K562 (cell line): ENCODE results near the gene PRKAG2. TPM values are rescaled to one million over a fixed set of nuclear protein-coding genes. Genes with fewer than 3 reads are reported as not detected.

Experiments used
- ATAC-seq: fragments of 200-7000 bp; cut with Tn5 transposase; 3 replicates; pipeline ENCODE4 v1.9.1; 2020; ENCODE audit warnings: moderate library complexity
- BruUV-seq: library from RNA; stranded (reverse); fragments of 400-500 nt; replicated peaks from 2 replicates; lab custom pipeline; 2021; lab: Mats Ljungman, UMichigan
- CTCF ChIA-PET: fragments of 300-600 bp; formaldehyde crosslinking; extraction: SDS; loops from one replicate; lab custom pipeline; 2021; ENCODE audit warnings: low intra/inter-chr PET ratio; lab: Yijun Ruan, JAX
- POLR2A ChIA-PET: fragments of 300-600, 350-650 bp; sonication (Branson Sonifier 250); formaldehyde crosslinking; extraction: SDS; loops from one replicate; lab custom pipeline; 2021; ENCODE audit warnings: antibody characterized with exemption, inconsistent platforms; lab: Yijun Ruan, JAX
- DNase-seq, 4 experiments: peaks; one replicate each; pipeline versions ENCODE4 v3.0.0 to v3.0.0-alpha.2; 2011 to 2018; ENCODE audit warnings: low spot score in 3 of 4, mixed read lengths in 3 of 4; ENCODE audit errors: extremely low read depth in 1 of 4
- FAIRE-seq: peaks from 2 replicates; lab custom pipeline; 2011; peaks lifted over from hg19 to GRCh38; lab: Jason Lieb, UNC
- H2AFZ ChIP-seq: 2 replicates; pipeline ENCODE4 v1.6.0; 2011; ENCODE audit warnings: low read depth, low read length, control low read depth, inconsistent platforms
- H3K27ac ChIP-seq: fragments of 200-600 bp; 3 replicates; pipeline ENCODE4 v1.8.0; 2011; ENCODE audit warnings: low read depth, mild to moderate bottlenecking, control low read depth, inconsistent platforms, low read length, moderate library complexity, mixed read lengths; ENCODE audit errors: extremely low read depth
- H3K27me3 ChIP-seq, 2 experiments: fragments of 300-600 bp in 1 of 2; 2 replicates in 1 of 2; 3 replicates in 1 of 2; pipeline versions ENCODE4 v1.6.0 to v1.8.0; 2011; ENCODE audit warnings: inconsistent platforms in 2 of 2, low read length in 2 of 2, mild to moderate bottlenecking in 1 of 2, mixed read lengths in 1 of 2, moderate library complexity in 1 of 2; ENCODE audit not compliant: control insufficient read depth in 2 of 2, insufficient read depth in 2 of 2
- H3K36me3 ChIP-seq: fragments of 300-600 bp; 3 replicates; pipeline ENCODE4 v1.8.0; 2011; ENCODE audit warnings: mild to moderate bottlenecking, low read length, inconsistent platforms; ENCODE audit not compliant: control insufficient read depth, insufficient read depth
- H3K4me1 ChIP-seq, 2 experiments: fragments of 200-600 bp in 1 of 2; replicated peaks in 1 of 2; 2 replicates in 1 of 2; 3 replicates in 1 of 2; pipeline versions ENCODE4 v1.5.1 to v1.8.0; 2011; ENCODE audit warnings: inconsistent platforms in 2 of 2, low read length in 2 of 2, mild to moderate bottlenecking in 1 of 2, mixed read lengths in 1 of 2, moderate library complexity in 1 of 2; ENCODE audit not compliant: control insufficient read depth in 2 of 2, insufficient read depth in 2 of 2
- H3K4me2 ChIP-seq: 2 replicates; pipeline ENCODE4 v1.6.1; 2011; ENCODE audit warnings: low read length, control low read depth, inconsistent platforms, mixed read lengths; ENCODE audit not compliant: insufficient read depth
- H3K4me3 ChIP-seq: fragments of 200-600 bp; sonication (generic), shearing (Covaris generic); 2 replicates; pipeline ENCODE4 v1.5.1; 2016; ENCODE audit warnings: control low read depth, inconsistent platforms
- H3K79me2 ChIP-seq: fragments of 200-600 bp; 3 replicates; pipeline ENCODE4 v1.8.0; 2011; ENCODE audit warnings: low read length, inconsistent platforms; ENCODE audit not compliant: control insufficient read depth, insufficient read depth
- H3K9ac ChIP-seq, 2 experiments: 2 replicates each; pipeline versions ENCODE4 v1.6.0 to v1.6.1; 2011; ENCODE audit warnings: low read depth in 2 of 2, low read length in 2 of 2, control low read depth in 1 of 2, inconsistent platforms in 1 of 2, mild to moderate bottlenecking in 1 of 2, mixed read lengths in 1 of 2; ENCODE audit not compliant: insufficient read depth in 1 of 2
- H3K9me1 ChIP-seq: one replicate; pipeline ENCODE4 v1.6.0; 2011; ENCODE audit warnings: inconsistent platforms, mild to moderate bottlenecking, low read length, moderate library complexity; ENCODE audit not compliant: control insufficient read depth, insufficient read depth
- H3K9me3 ChIP-seq: replicated peaks from 2 replicates; pipeline ENCODE4 v1.5.1; 2011; ENCODE audit warnings: low read depth, low read length, inconsistent platforms; ENCODE audit not compliant: control insufficient read depth, insufficient read depth
- H4K20me1 ChIP-seq: replicated peaks from 2 replicates; pipeline ENCODE4 v1.6.1; 2011; ENCODE audit warnings: low read length, inconsistent platforms, mixed read lengths; ENCODE audit not compliant: control insufficient read depth, insufficient read depth
- BHLHE40 ChIP-seq: IDR thresholded peaks from 2 replicates; pipeline ENCODE4 v1.6.1; 2011; ENCODE audit warnings: low read length, improper control_type of control experiment
- DACH1 ChIP-seq: fragments of 450-650 bp; IDR thresholded peaks from 2 replicates; pipeline ENCODE4 v1.6.1; 2018; ENCODE audit not compliant: partially characterized antibody
- E2F6 ChIP-seq, 2 experiments: IDR thresholded peaks; 2 replicates each; pipeline ENCODE4 v1.6.1; 2011; ENCODE audit warnings: borderline replicate concordance in 1 of 2, control low read depth in 1 of 2, low read depth in 1 of 2, low read length in 1 of 2, mild to moderate bottlenecking in 1 of 2, mixed read lengths in 1 of 2, moderate library complexity in 1 of 2; ENCODE audit not compliant: insufficient read depth in 1 of 2, insufficient read length in 1 of 2, poor library complexity in 1 of 2, severe bottlenecking in 1 of 2; ENCODE audit errors: extremely low read depth in 1 of 2
- GTF2B ChIP-seq: IDR thresholded peaks from 2 replicates; pipeline ENCODE4 v1.6.1; 2011; ENCODE audit not compliant: insufficient read length; ENCODE audit errors: extremely low read depth
- GTF2F1 ChIP-seq: IDR thresholded peaks from 2 replicates; pipeline ENCODE4 v1.6.1; 2011; ENCODE audit warnings: low read depth, low read length, improper control_type of control experiment
- MAFG ChIP-seq: fragments of 450-650 bp; conservative IDR thresholded peaks from 2 replicates; pipeline ENCODE4 v1.6.1; 2016; ENCODE audit warnings: missing genetic modification characterization, missing compliant biosample characterization
- MBD2 ChIP-seq: sonication (generic); IDR thresholded peaks from 2 replicates; pipeline ENCODE4 v1.6.1; 2016; ENCODE audit warnings: low read depth, borderline replicate concordance
- NR1H2 ChIP-seq: sonication (generic); formaldehyde crosslinking; IDR thresholded peaks from 2 replicates; pipeline ENCODE4 v1.4.0; 2020; ENCODE audit warnings: mild to moderate bottlenecking, missing genetic modification reagents
- POLR2G ChIP-seq: fragments of 200-400 bp; formaldehyde crosslinking; IDR thresholded peaks from 2 replicates; pipeline ENCODE4 v1.6.1; 2017; ENCODE audit warnings: low read depth, mild to moderate bottlenecking, antibody characterized with exemption, low read length, moderate library complexity
- RHOXF2B ChIP-seq: fragments of 250-450 bp; sonication (Bioruptor Pico); conservative IDR thresholded peaks from 2 replicates; pipeline ENCODE4 v1.5.1; 2021
- SMAD4 ChIP-seq: fragments of 250-450 bp; sonication (Bioruptor Pico); conservative IDR thresholded peaks from 2 replicates; pipeline ENCODE4 v1.8.0; 2021; ENCODE audit warnings: inconsistent platforms, mild to moderate bottlenecking, moderate library complexity
- ZKSCAN1 ChIP-seq: fragments of 150-350 bp; IDR thresholded peaks from 2 replicates; pipeline ENCODE4 v1.6.1; 2016; ENCODE audit warnings: low read depth, low read length
- ZKSCAN3 ChIP-seq: fragments of 250-450 bp; sonication (Bioruptor Pico); IDR thresholded peaks from 2 replicates; pipeline ENCODE4 v1.4.0; 2020
- ZNF140 ChIP-seq: fragments of 250-450 bp; sonication (Bioruptor Pico); IDR thresholded peaks from 2 replicates; pipeline ENCODE4 v1.8.0; 2021; ENCODE audit warnings: moderate library complexity, mild to moderate bottlenecking, inconsistent platforms
- WGBS: fragments of 100-300 bp; shearing (Covaris generic); methylation state at CpG from one replicate; pipeline ENCODE4 v1.1.6; 2016; ENCODE audit warnings: low coverage, mixed read lengths; ENCODE audit not compliant: insufficient coverage; ENCODE audit errors: missing lambda C conversion rate; 5-methylcytosine and 5-hydroxymethylcytosine counted together
- in situ Hi-C: fragments of 300-500 bp; cut with MboI; formaldehyde crosslinking; loops from 4 replicates; pipeline ENCODE4 v1.15.0; 2018; ENCODE audit warnings: inconsistent platforms, mixed read lengths
- intact Hi-C: fragments of 100-400 bp; cut with micrococcal nuclease; formaldehyde crosslinking; loops from 2 replicates; pipeline ENCODE4 v1.14.2; 2022
- polyA plus RNA-seq, 8 experiments: library from polyadenylated mRNA; depleted of rRNA in 4 of 8; stranded (reverse) in 5 of 8; unstranded in 3 of 8; fragments of >200 nt; fragmentation: Nextera tagmentation in 2 of 8; fragmentation: Illumina TruSeq in 1 of 8; extraction: Ambion mirVana in 2 of 8; extraction: Trizol in 1 of 8; gene quantifications; 2 replicates each; pipeline versions ENCODE4 v1.2.1 to v1.2.3, GENCODE V29; 2011 to 2014; ENCODE audit warnings: inconsistent platforms in 1 of 8, missing spikeins in 1 of 8
- total RNA-seq, 7 experiments: library from RNA; depleted of rRNA in 6 of 7; stranded (reverse); fragments of >200 nt in 6 of 7; fragmentation: Illumina TruSeq in 2 of 7; extraction: Trizol in 2 of 7; gene quantifications; 2 replicates each; pipeline versions ENCODE4 v1.2.1 to v1.2.3, GENCODE V29; 2011 to 2021; ENCODE audit warnings: low replicate concordance in 1 of 7
- TF ChIP-seq, protein P1 (sequence below): fragments of 250-450 bp; sonication (Bioruptor Pico); IDR thresholded peaks from 2 replicates; pipeline ENCODE4 v1.4.0; 2020

The PRKAG2 gene
- total and polyA plus RNA-seq, 9 of the 15 experiments (the other 6 are each of a cell fraction or from before 2014, with no cell fraction given) = 0.99 to 5.6 (median 3.3) TPM

DNA sequence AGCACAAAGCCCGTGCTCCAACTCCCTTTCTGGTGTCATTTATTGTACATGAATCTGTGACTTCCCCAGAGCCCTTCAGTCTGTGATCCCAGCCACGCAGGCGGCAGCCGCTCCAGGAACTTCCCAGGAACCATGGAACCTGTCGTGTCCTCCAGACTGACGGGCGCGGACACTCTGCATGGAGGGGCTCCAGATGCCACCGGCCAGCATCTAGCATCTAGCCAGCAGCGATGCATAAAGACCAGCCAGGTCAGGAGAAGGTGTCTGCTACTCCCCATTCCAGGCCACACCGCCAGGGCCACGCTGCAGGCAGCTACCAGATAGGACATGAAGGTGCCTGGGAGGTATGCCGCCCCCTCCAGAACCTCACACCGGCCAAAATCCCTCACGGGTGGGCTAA, 77.4 kb downstream of the PRKAG2 start:
- ATAC-seq (no peak), FAIRE-seq (no peak), DNase-seq (no peak)
- Histone ChIP-seq H3K27ac (no peak overlapping the region), H3K36me3 (no peaks in the 10 kb centered on the region), H3K9me3 (no peaks in the 10 kb centered on the region), H3K9me1 (no peaks in the 10 kb centered on the region), H3K79me2 (no peaks in the 10 kb centered on the region), H3K4me1 (peaks cover 0 to 7% of the 10 kb centered on the region in 2 experiments; a peak in 3 of 5 replicates), H3K4me2 (no peak overlapping the region), H3K9ac (no peak overlapping the region), H3K27me3 (peaks cover 63 to 84% of the 10 kb centered on the region in 2 experiments), H3K4me3 (no peak overlapping the region), H2AFZ (no peak overlapping the region), H4K20me1 (peaks cover 12% of the 10 kb centered on the region)
- intact Hi-C loops (no loop called here), in situ Hi-C loops (no loop called here)
- WGBS = 1% methylated on average over 15 of the region's 15 CpGs
- ChIA-PET POLR2A (interaction anchor here (0.8 to 1.5 kb wide), 2 partner anchors 12 to 17 kb away, joined by 3 to 4 read pairs; no protein-coding TSS in a partner anchor), CTCF (no interaction called here)
- BruUV-seq = no TSS peak
- TF ChIP-seq RHOXF2B (CRISPR knock-in tag) = no peak
- TF ChIP-seq, protein P1, sequence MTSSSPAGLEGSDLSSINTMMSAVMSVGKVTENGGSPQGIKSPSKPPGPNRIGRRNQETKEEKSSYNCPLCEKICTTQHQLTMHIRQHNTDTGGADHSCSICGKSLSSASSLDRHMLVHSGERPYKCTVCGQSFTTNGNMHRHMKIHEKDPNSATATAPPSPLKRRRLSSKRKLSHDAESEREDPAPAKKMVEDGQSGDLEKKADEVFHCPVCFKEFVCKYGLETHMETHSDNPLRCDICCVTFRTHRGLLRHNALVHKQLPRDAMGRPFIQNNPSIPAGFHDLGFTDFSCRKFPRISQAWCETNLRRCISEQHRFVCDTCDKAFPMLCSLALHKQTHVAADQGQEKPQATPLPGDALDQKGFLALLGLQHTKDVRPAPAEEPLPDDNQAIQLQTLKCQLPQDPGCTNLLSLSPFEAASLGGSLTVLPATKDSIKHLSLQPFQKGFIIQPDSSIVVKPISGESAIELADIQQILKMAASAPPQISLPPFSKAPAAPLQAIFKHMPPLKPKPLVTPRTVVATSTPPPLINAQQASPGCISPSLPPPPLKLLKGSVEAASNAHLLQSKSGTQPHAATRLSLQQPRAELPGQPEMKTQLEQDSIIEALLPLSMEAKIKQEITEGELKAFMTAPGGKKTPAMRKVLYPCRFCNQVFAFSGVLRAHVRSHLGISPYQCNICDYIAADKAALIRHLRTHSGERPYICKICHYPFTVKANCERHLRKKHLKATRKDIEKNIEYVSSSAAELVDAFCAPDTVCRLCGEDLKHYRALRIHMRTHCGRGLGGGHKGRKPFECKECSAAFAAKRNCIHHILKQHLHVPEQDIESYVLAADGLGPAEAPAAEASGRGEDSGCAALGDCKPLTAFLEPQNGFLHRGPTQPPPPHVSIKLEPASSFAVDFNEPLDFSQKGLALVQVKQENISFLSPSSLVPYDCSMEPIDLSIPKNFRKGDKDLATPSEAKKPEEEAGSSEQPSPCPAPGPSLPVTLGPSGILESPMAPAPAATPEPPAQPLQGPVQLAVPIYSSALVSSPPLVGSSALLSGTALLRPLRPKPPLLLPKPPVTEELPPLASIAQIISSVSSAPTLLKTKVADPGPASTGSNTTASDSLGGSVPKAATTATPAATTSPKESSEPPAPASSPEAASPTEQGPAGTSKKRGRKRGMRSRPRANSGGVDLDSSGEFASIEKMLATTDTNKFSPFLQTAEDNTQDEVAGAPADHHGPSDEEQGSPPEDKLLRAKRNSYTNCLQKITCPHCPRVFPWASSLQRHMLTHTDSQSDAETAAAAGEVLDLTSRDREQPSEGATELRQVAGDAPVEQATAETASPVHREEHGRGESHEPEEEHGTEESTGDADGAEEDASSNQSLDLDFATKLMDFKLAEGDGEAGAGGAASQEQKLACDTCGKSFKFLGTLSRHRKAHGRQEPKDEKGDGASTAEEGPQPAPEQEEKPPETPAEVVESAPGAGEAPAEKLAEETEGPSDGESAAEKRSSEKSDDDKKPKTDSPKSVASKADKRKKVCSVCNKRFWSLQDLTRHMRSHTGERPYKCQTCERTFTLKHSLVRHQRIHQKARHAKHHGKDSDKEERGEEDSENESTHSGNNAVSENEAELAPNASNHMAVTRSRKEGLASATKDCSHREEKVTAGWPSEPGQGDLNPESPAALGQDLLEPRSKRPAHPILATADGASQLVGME (CRISPR knock-in tag) = no peak
- no peak for TF ChIP-seq ZNF140 (CRISPR knock-in tag)
- TF ChIP-seq E2F6 (IDR thresholded peaks at IDR 0.05; ENCODE audit: borderline replicate concordance in 1 of 2, extremely low read depth in 1 of 2, insufficient read depth in 1 of 2, insufficient read length in 1 of 2, low read depth in 1 of 2, low read length in 1 of 2, poor library complexity in 1 of 2, severe bottlenecking in 1 of 2) = no peak
- TF ChIP-seq MBD2 = no peak
- TF ChIP-seq ZKSCAN3 (CRISPR knock-in tag) = no peak
- TF ChIP-seq ZKSCAN1 = no peak
- TF ChIP-seq DACH1 = no peak
- no peak for TF ChIP-seq NR1H2 (CRISPR knock-in tag)
- TF ChIP-seq MAFG (tag) = no peak
- TF ChIP-seq GTF2B = no peak
- TF ChIP-seq GTF2F1 = no peak
- TF ChIP-seq POLR2G = no peak
- no peak for TF ChIP-seq BHLHE40
- no peak for TF ChIP-seq SMAD4 (CRISPR knock-in tag)
